PC-3 (cell line): ENCODE measurements around the gene HEPN1. TPM values are rescaled to one million over a fixed set of nuclear protein-coding genes. Genes with fewer than 3 reads are reported as not detected.

Experiments
- ATAC-seq: fragments of 200-7000 bp; cut with Tn5 transposase; 2 replicates; pipeline ENCODE4 v1.9.1; 2020; ENCODE audit warnings: mild to moderate bottlenecking, moderate library complexity
- BruUV-seq: library from RNA; stranded (reverse); fragments of 400-500 nt; replicated peaks from 2 replicates; lab custom pipeline; 2021; lab: Mats Ljungman, UMichigan
- CTCF ChIA-PET: fragments of 300-600 bp; sonication (Branson Sonifier 250); formaldehyde crosslinking; loops from one replicate; lab custom pipeline; 2022; ENCODE audit warnings: antibody characterized with exemption; lab: Charles Lee
- POLR2A ChIA-PET: fragments of 300-600 bp; sonication (Branson Sonifier 250); formaldehyde crosslinking; loops from one replicate; lab custom pipeline; 2022; ENCODE audit warnings: antibody characterized with exemption; ENCODE audit not compliant: unreplicated experiment; lab: Charles Lee
- DNase-seq: peaks from one replicate; pipeline ENCODE4 v3.0.0-alpha.2; 2015
- H2AFZ ChIP-seq: fragments of 300-600 bp; sonication (generic); 2 replicates; pipeline ENCODE4 v1.6.0; 2016; ENCODE audit warnings: antibody characterized with exemption, low read length
- H3F3A ChIP-seq: fragments of 300-600 bp; sonication (generic); one replicate; pipeline ENCODE4 v1.6.0; 2017; ENCODE audit warnings: antibody characterized with exemption, low read length, control low read depth, mild to moderate bottlenecking; ENCODE audit not compliant: unreplicated experiment
- H3K27ac ChIP-seq: fragments of 300-600 bp; sonication (generic); 2 replicates; pipeline ENCODE4 v1.5.1; 2016; ENCODE audit warnings: mild to moderate bottlenecking, low read length
- H3K27me3 ChIP-seq: fragments of 300-600 bp; sonication (generic); 2 replicates; pipeline ENCODE4 v1.6.1; 2016; ENCODE audit warnings: low read length, mixed read lengths
- H3K36me3 ChIP-seq: fragments of 300-600 bp; sonication (generic); 2 replicates; pipeline ENCODE4 v1.6.1; 2016; ENCODE audit warnings: low read depth, mixed run types, low read length, mixed read lengths
- H3K4me1 ChIP-seq: fragments of 300-600 bp; sonication (generic); 2 replicates; pipeline ENCODE4 v1.5.1; 2016; ENCODE audit warnings: low read length; ENCODE audit not compliant: insufficient read depth
- H3K4me2 ChIP-seq: fragments of 300-600 bp; sonication (generic); 2 replicates; pipeline ENCODE4 v1.6.0; 2016; ENCODE audit warnings: low read length
- H3K4me3 ChIP-seq: fragments of 300-600 bp; sonication (generic); 2 replicates; pipeline ENCODE4 v1.5.1; 2016; ENCODE audit warnings: mild to moderate bottlenecking, low read length, mixed read lengths
- H3K79me2 ChIP-seq: fragments of 300-600 bp; sonication (generic); 2 replicates; pipeline ENCODE4 v1.6.1; 2017; ENCODE audit warnings: low read length, mixed read lengths
- H3K9ac ChIP-seq: fragments of 300-600 bp; sonication (generic); 2 replicates; pipeline ENCODE4 v1.6.0; 2016; ENCODE audit warnings: mild to moderate bottlenecking, low read length
- H3K9me2 ChIP-seq: fragments of 300-600 bp; sonication (generic); replicated peaks from 2 replicates; pipeline ENCODE4 v1.6.1; 2016; ENCODE audit warnings: mixed run types, low read length, mixed read lengths
- H3K9me3 ChIP-seq: fragments of 300-600 bp; sonication (generic); 2 replicates; pipeline ENCODE4 v1.6.1; 2016; ENCODE audit warnings: low read length, mixed read lengths
- H4K20me1 ChIP-seq: fragments of 300-600 bp; sonication (generic); 2 replicates; pipeline ENCODE4 v1.6.1; 2016; ENCODE audit warnings: low read length, mixed read lengths
- CTCF ChIP-seq: fragments of 300-600 bp; sonication (generic); conservative IDR thresholded peaks from 2 replicates; pipeline ENCODE4 v1.5.1; 2017; ENCODE audit warnings: antibody characterized with exemption, low read depth, mild to moderate bottlenecking, low read length
- EZH2 ChIP-seq: fragments of 300-600 bp; sonication (generic); IDR thresholded peaks from one replicate; pipeline ENCODE4 v1.6.1; 2017; ENCODE audit warnings: antibody characterized with exemption, mild to moderate bottlenecking, low read length; ENCODE audit not compliant: unreplicated experiment
- EZH2phosphoT487 ChIP-seq: fragments of 300-600 bp; sonication (generic); IDR thresholded peaks from 2 replicates; pipeline ENCODE4 v1.6.1; 2018; ENCODE audit warnings: mild to moderate bottlenecking, antibody characterized with exemption, low read length, borderline replicate concordance
- intact Hi-C: fragments of 100-400 bp; cut with micrococcal nuclease; formaldehyde crosslinking; loops from 2 replicates; pipeline ENCODE4 v1.9.0; 2023
- total RNA-seq: library from RNA; depleted of rRNA; stranded (reverse); fragments of >200 nt; gene quantifications from 2 replicates; pipeline ENCODE4 v1.2.3, GENCODE V29; 2014

The HEPN1 gene
- total RNA-seq, 1 experiment from 2014 or later: not detected

GRCh38 chr11:124938206-124938765, 19.2 kb downstream of the HEPN1 start:
- CTCF ChIA-PET: no interaction called here

GRCh38 chr11:124938970-124939369, 19.9 kb downstream of the HEPN1 start:
- TF ChIP-seq CTCF: no peak
- no peak for DNase-seq
- Histone ChIP-seq H3K79me2 (no peaks in the 10 kb centered on the region), H3K4me2 (no peak overlapping the region), H2AFZ (no peak overlapping the region), H3K36me3 (no peaks in the 10 kb centered on the region), H4K20me1 (no peaks in the 10 kb centered on the region), H3K9me2 (no peaks in the 10 kb centered on the region), H3K9ac (no peak overlapping the region), H3K27ac (no peak overlapping the region), H3K9me3 (no peaks in the 10 kb centered on the region), H3K27me3 (no peaks in the 10 kb centered on the region), H3F3A (no peaks in the 10 kb centered on the region), H3K4me1 (peaks cover 7% of the 10 kb centered on the region; the same call in 1 of the 2 replicates), H3K4me3 (no peak overlapping the region)
- intact Hi-C loops: no loop called here
- BruUV-seq: no TSS peak
- ATAC-seq: no peak
- CTCF ChIA-PET: no interaction called here
- POLR2A ChIA-PET: no interaction called here

More at GRCh38 chr11:124938206-124938765, 19.2 kb downstream of the HEPN1 start:
- no peaks in the 10 kb centered on the region for H3K9me2 ChIP-seq
- H3K79me2 ChIP-seq: no peaks in the 10 kb centered on the region
- H3F3A ChIP-seq: no peaks in the 10 kb centered on the region
- H3K36me3 ChIP-seq: no peaks in the 10 kb centered on the region
- DNase-seq (no peak), ATAC-seq (no peak)
- BruUV-seq: no TSS peak
- POLR2A ChIA-PET: no interaction called here
- no peak overlapping the region for H3K4me3 ChIP-seq
- intact Hi-C loops: no loop called here
- H3K4me1 ChIP-seq: peaks cover 7% of the 10 kb centered on the region; the same call in 1 of the 2 replicates
- no peak overlapping the region for H2AFZ ChIP-seq
- no peak overlapping the region for H3K4me2 ChIP-seq
- H3K27me3 ChIP-seq: no peaks in the 10 kb centered on the region
- H3K9me3 ChIP-seq: no peaks in the 10 kb centered on the region
- H3K27ac ChIP-seq: no peak overlapping the region
- H3K9ac ChIP-seq: no peak overlapping the region
- H4K20me1 ChIP-seq: no peaks in the 10 kb centered on the region
- TF ChIP-seq EZH2phosphoT487 (no peak), CTCF (no peak), EZH2 (no peak)

DNA sequence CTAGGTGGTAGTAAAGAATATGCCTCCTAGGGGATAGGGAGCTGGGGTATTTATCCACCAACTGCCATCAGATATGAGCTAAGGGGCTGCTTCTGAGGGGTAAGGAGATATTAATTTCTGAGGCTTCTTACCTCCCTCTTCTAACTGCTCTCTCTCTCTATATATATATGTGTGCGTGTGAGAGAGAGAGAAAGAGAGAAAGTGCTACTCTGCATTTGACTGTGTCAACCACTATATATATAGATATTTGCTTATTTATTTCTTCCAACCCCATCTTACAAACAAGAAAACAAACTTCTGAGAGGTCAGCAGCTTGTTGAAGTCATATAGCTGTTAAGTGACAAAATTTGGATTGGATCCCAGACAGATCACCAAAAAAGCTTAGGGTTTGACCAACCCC, 22.7 kb downstream of the HEPN1 start:
- Histone ChIP-seq H3K4me1 (peaks cover 3% of the 10 kb centered on the region; the same call in 1 of the 2 replicates), H3K9me2 (no peaks in the 10 kb centered on the region), H3K4me3 (no peak overlapping the region), H3K4me2 (no peak overlapping the region), H3K27ac (no peak overlapping the region), H3K36me3 (no peaks in the 10 kb centered on the region), H4K20me1 (no peaks in the 10 kb centered on the region), H3K9ac (no peak overlapping the region), H3F3A (no peaks in the 10 kb centered on the region), H2AFZ (no peak overlapping the region), H3K27me3 (no peaks in the 10 kb centered on the region), H3K9me3 (no peaks in the 10 kb centered on the region), H3K79me2 (no peaks in the 10 kb centered on the region)
- intact Hi-C loops: no loop called here
- no TSS peak for BruUV-seq
- CTCF ChIA-PET: no interaction called here
- POLR2A ChIA-PET: no interaction called here
- TF ChIP-seq CTCF (no peak), EZH2phosphoT487 (no peak), EZH2 (no peak)
- DNase-seq: no peak
- ATAC-seq: no peak
